ENCODE results near the gene TBCE. TPM values are rescaled to one million over a fixed set of nuclear protein-coding genes. Genes with fewer than 3 reads are reported as not detected.

The TBCE gene
- total RNA-seq, 2 experiments from 2014 or later = 30.2 to 32.6 TPM

GRCh38 chr1:235417086-235417697 is 50.0 kb downstream of the TBCE start:
- no peak overlapping the region for H3K4me2 ChIP-seq (ENCODE audit: low read length)
- H3K4me1 ChIP-seq (ENCODE audit: insufficient read depth, low read length, poor library complexity, severe bottlenecking) = no peaks in the 10 kb centered on the region
- H3K9me3 ChIP-seq (ENCODE audit: low read length) = no peaks in the 10 kb centered on the region
- no peaks in the 10 kb centered on the region for H4K20me1 ChIP-seq (ENCODE audit: insufficient read depth, low read length)
- peak; percentile 59 for DNase-seq (ENCODE audit: low spot score)
- no peaks in the 10 kb centered on the region for H3K79me2 ChIP-seq (ENCODE audit: insufficient read depth, low read depth, low read length)
- H3K27ac ChIP-seq (ENCODE audit: low read depth, low read length, poor library complexity, severe bottlenecking) = no peak overlapping the region
- BruUV-seq (replicated peaks) = no TSS peak
- intact Hi-C loops (cut with micrococcal nuclease; ENCODE audit: unreplicated experiment) = loop anchor here (2.0 to 5.0 kb wide), 3 partner anchors 220 to 930 kb away; no protein-coding TSS in a partner anchor
- H3K36me3 ChIP-seq (ENCODE audit: insufficient read depth, low read length) = peaks cover 5% of the 10 kb centered on the region; the same call in 1 of the 2 replicates
- H3K9me2 ChIP-seq (ENCODE audit: insufficient read depth, low read length) = no peaks in the 10 kb centered on the region
- POLR2A ChIA-PET = interaction anchor here (0.7 to 0.8 kb wide), 4 partner anchors 32 to 494 kb away, joined by 3 to 5 read pairs (median 3); no protein-coding TSS in a partner anchor
- H3K4me3 ChIP-seq (ENCODE audit: low read depth, low read length, poor library complexity, severe bottlenecking) = no peak overlapping the region
- no peak overlapping the region for H2AFZ ChIP-seq (ENCODE audit: low read length)
- TF ChIP-seq CTCF (conservative IDR thresholded peaks at IDR 0.05; ENCODE audit: low read length) = peak; percentile 98
- TF ChIP-seq EZH2phosphoT487 (IDR thresholded peaks at IDR 0.05; ENCODE audit: borderline replicate concordance, low read depth, low read length) = no peak
- CTCF ChIA-PET (ENCODE audit: unreplicated experiment) = interaction anchor here (1.4 kb wide), 1 partner anchor 312 kb away, joined by 10 read pairs; no protein-coding TSS in a partner anchor

- no peaks in the 10 kb centered on the region for H3K4me1 ChIP-seq (ENCODE audit: insufficient read depth, low read length, poor library complexity, severe bottlenecking)
- no peak overlapping the region for H3K4me3 ChIP-seq (ENCODE audit: low read depth, low read length, poor library complexity, severe bottlenecking)
- no peak overlapping the region for H3K4me2 ChIP-seq (ENCODE audit: low read length)
- TF ChIP-seq CTCF (conservative IDR thresholded peaks at IDR 0.05; ENCODE audit: low read length) (no peak), EZH2phosphoT487 (IDR thresholded peaks at IDR 0.05; ENCODE audit: borderline replicate concordance, low read depth, low read length) (no peak)
- H4K20me1 ChIP-seq (ENCODE audit: insufficient read depth, low read length) = no peaks in the 10 kb centered on the region
- intact Hi-C loops (cut with micrococcal nuclease; ENCODE audit: unreplicated experiment) = no loop called here
- H3K36me3 ChIP-seq (ENCODE audit: insufficient read depth, low read length) = peaks cover 5% of the 10 kb centered on the region; the same call in 1 of the 2 replicates
- POLR2A ChIA-PET = interaction anchor here (1.2 kb wide), 1 partner anchor 9 kb away, joined by 4 read pairs; no protein-coding TSS in a partner anchor
- no peak for DNase-seq (ENCODE audit: low spot score)
- no peak overlapping the region for H2AFZ ChIP-seq (ENCODE audit: low read length)
- CTCF ChIA-PET (ENCODE audit: unreplicated experiment) = no interaction called here
- H3K9me2 ChIP-seq (ENCODE audit: insufficient read depth, low read length) = no peaks in the 10 kb centered on the region
- no peaks in the 10 kb centered on the region for H3K79me2 ChIP-seq (ENCODE audit: insufficient read depth, low read depth, low read length)
- H3K9me3 ChIP-seq (ENCODE audit: low read length) = no peaks in the 10 kb centered on the region
- no TSS peak for BruUV-seq (replicated peaks)
- H3K27ac ChIP-seq (ENCODE audit: low read depth, low read length, poor library complexity, severe bottlenecking) = no peak overlapping the region
Measured at GRCh38 chr1:235421751-235422150, 54.5 kb downstream of the TBCE start.

GRCh38 chr1:235423214-235423652 is 56.0 kb downstream of the TBCE start:
- TF ChIP-seq EZH2phosphoT487 (IDR thresholded peaks at IDR 0.05; ENCODE audit: borderline replicate concordance, low read depth, low read length) (no peak), CTCF (conservative IDR thresholded peaks at IDR 0.05; ENCODE audit: low read length) (no peak)
- H3K4me3 ChIP-seq (ENCODE audit: low read depth, low read length, poor library complexity, severe bottlenecking) = no peak overlapping the region
- no peak overlapping the region for H3K27ac ChIP-seq (ENCODE audit: low read depth, low read length, poor library complexity, severe bottlenecking)
- intact Hi-C loops (cut with micrococcal nuclease; ENCODE audit: unreplicated experiment) = no loop called here
- H3K79me2 ChIP-seq (ENCODE audit: insufficient read depth, low read depth, low read length) = no peaks in the 10 kb centered on the region
- no peaks in the 10 kb centered on the region for H4K20me1 ChIP-seq (ENCODE audit: insufficient read depth, low read length)
- no peaks in the 10 kb centered on the region for H3K9me2 ChIP-seq (ENCODE audit: insufficient read depth, low read length)
- POLR2A ChIA-PET = interaction anchor here (0.5 to 1.2 kb wide), 2 partner anchors 9 to 264 kb away, joined by 3 read pairs; no protein-coding TSS in a partner anchor
- CTCF ChIA-PET (ENCODE audit: unreplicated experiment) = no interaction called here
- DNase-seq (ENCODE audit: low spot score) = no peak
- no peak overlapping the region for H2AFZ ChIP-seq (ENCODE audit: low read length)
- H3K4me2 ChIP-seq (ENCODE audit: low read length) = peak overlapping the region; percentile 31; the same call in 1 of the 2 replicates
- no peaks in the 10 kb centered on the region for H3K9me3 ChIP-seq (ENCODE audit: low read length)
- H3K4me1 ChIP-seq (ENCODE audit: insufficient read depth, low read length, poor library complexity, severe bottlenecking) = no peaks in the 10 kb centered on the region
- peaks cover 4% of the 10 kb centered on the region; the same call in 1 of the 2 replicates for H3K36me3 ChIP-seq (ENCODE audit: insufficient read depth, low read length)
- BruUV-seq (replicated peaks) = no TSS peak

Measured in OCI-LY7 (cell line).